ENCODE data around the gene OGG1.

Gene OGG1

DNA sequence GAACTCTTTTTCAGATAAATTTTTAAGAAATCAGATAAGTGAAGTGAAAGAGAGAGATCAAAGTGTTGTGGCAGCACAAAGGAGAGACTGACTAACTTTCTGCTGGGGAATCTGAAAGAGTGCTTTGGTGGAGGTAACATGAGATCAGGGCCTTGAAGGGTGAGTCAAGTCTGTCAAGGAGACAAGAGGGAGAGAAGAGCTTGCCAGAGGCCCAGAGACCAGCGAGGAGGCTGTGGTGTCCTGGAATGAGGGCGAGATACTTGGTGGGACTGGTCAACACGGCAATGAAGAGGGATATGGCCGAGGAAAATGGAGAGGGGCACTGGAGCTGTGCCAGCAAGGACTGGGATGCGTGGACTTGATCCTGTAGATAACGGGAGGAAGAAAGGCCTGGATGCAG is 38.0 kb downstream of the OGG1 start:
- DNase-seq, result no peak

DNA sequence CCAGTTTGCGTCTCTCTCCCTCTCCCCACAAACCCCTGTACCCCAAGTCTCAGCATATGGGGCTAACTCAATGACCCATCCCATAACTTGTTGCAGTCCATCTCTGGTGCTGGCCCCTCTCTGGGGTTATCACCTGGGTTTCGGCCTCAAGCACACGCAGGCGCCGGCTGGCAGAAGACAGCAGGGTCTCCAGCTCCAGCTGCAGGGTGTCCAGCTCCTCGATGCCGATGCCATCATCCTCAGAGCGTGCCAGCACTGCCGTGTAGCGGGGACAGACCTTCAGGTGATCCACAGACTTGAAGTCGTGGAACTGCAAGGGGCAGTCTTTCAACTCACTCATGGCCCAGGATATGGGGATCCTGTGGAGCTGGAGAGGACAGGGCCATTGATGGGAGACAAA is 41.4 kb downstream of the OGG1 start:
- DNase-seq, result no peak

DNA sequence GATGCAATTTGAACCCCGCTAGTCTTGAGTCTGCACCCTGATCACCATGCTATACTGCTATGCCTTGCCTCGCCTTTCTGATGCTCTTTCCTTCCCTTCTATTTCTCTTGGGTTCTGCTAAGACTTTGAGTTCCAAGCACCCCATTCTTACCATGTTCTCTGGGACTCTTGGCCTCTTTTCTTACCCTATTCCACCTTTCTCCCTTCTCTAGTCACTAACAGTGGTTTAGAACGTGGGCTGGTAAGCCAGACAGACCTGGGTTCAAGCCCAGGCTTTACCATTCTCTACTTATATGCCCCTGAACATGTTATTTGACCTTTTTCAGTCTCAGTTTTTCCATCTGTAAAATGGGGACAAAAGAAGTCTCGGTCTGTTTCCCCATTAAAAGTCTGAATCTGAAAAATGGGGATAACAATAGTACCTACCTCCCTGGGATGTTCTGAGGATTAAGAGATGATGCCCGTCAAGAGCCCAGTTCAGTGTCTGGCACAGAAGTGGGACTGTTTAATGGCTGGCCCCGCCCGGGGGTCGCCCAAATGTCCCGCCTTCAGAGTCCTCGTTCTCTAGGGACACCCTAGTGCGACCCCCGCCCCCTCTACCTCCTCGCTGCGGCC is 42.1 kb downstream of the OGG1 start:
- no peak for DNase-seq

DNA sequence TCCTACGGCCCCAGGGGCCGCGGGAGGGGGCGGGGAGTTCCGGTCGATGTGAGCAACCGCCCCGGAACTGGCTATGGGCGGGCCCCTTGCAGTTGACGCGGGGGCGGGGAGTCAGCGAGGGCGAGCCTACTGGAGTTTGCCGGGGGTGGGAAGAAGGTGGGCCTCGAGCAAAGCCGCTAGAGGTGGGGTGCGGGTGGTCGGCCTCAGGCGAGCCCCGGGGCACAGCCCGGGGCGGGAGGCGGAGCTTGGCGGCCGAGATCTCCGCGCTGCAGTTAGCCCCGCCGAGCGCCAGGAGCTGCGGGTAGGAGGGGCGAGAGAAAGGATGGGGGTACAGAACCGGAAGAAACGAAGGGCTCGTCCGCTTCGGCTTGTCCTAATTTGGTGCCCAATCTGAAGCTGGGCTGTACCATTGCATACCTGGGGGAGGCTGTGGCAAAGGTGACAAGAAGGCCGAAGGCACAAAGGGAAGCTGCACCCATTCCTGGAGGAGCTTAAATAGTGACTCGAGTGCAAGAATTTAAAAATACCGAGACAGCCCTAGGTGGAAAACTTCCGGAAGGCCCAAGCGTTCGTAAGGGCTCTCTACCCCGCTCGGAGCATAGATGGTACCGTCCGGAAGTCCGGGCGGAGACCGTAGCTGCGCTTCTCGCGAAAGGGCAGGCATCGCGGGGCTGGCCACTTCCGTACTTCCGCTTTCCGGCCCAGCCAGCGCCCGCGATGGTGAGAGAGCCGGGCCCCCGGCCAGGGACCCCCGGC is 42.8 kb downstream of the OGG1 start, which contains the start of the genes ARPC4 and TADA3:
ARPC4 (plus strand) TSS at position 678 of the 756 bp plus-strand sequence; CDS start at position 718, 40 bp downstream.
TADA3 (minus strand) TSS at position 69 of the 756 bp plus-strand sequence. CDS start 1,007 bp downstream, outside the sequence.
- DNase-seq, result peak; percentile 99

DNA sequence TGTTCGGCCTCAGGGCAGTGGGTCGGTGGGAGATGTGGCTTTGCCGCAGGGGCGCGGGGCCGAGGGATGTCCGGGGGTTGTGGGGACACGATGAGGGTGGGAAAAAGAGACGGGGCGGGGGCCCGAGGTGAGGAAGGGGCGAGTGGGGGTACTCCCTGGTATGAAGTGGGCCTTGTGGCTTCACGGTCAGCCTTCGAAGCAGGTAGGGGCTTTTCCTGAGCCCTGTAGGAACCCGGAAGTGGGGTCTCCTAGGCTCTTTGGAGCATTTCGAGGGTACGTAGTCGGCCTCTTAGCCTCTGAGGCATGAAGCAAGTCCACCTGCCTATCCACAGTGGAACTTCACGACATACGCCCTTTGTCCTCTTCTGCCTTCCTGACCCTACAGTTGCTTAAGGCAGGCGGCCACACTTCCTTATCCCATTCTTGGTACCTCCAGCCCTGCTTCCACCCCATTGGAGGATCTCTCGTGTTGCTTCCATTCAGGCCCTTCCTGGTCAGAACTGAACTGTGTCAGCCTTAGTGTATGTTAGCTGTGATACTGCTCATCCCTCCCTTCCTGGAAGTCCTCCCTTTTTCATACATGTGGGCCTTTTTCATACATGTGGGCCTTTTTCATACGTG is 43.5 kb downstream of the OGG1 start:
- DNase-seq, result no peak

DNA sequence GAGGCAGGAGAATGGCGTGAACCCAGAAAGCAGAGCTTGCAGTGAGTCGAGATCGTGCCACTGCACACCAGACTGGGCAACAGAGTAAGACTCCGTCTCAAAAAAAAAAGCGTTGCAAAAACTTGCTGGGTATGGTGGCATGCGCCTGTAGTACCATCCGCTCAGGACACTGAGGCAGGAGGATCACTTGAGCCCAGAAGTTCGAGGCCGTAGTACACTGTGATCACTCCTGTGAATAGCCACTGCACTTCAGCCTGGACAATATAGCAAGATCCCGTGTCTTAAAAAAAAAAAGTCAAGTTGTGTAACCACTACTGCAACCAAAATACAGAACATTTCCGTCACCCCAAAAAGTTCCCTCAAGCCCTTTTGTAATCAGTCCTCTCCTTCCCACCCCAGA is 44.6 kb downstream of the OGG1 start:
- DNase-seq, result no peak

- DNase-seq, result no peak
Measured at GRCh38 chr3:9795207-9795606, 45.5 kb downstream of the OGG1 start.

DNA sequence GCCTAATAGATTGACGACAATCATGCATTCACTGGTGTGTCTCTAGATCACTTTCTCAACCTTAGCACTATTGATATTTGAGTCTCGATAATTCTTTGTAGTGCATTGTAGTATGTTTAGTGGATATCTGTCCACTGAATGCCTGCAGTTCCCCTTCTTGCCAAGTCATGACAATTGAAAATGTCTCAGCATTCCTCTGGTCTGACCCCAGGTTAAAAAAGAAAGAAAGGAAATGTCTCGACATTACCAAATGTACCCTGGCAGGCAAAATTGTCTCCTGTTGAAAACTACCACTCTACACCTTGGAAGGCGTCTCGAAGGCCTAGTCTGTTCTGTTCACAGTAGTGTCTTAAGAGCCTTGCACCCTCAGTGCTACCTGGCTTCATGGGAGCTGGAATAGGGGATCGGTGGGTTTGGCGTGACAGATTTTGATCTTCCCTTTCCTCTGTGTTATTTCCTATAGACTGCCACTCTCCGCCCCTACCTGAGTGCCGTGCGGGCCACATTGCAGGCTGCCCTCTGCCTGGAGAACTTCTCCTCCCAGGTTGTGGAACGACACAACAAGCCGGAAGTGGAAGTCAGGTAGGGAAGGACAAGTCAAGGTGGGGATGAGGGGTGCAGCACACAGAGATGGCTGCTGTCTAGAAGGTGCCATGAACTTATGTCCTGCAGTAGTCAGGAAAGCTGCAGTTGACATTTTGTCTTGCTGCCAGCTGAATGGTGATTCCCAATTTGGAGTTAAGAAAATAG is 47.6 kb downstream of the OGG1 start:
- DNase-seq, result no peak

DNA sequence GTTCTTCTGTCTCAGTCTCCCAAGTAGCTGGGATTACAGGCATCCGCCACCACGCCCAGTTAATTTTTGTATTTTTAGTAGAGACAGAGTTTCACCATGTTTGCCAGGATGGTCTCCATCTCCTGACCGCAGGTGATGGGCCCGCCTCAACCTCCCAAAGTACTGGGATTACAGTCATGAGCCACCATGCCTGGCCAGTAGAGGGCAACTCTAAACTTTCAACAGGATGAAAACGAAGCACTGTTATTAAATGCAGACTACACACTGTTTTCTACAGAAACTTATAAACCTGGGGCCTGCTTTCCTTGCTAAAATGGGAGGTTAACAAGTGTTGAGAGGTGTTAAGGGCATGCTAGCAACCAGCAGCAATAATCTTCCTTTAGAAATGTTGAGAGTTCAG is 50.8 kb downstream of the OGG1 start:
- DNase-seq, result no peak

GRCh38 chr3:9803494-9803893 is 53.7 kb downstream of the OGG1 start:
- DNase-seq, result no peak

DNA sequence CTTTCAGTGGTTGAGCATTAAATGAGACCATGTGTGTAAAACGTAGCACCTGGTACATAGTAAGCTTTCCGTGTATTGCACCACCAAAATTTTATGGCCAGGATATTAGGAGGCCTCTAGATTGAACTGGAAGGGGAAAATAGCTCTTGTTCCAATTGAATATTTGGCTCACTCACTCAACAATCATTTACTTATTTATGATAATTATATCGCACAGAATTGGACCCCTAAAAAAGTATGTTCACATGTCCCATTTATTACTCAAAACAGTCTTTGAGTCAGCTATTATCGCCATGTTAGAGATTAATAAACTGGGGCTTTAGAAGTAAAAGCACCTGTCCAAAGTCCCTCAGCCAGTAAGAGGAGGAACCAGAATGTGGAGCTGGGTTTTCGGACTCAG is 55.2 kb downstream of the OGG1 start:
- DNase-seq, result no peak

GRCh38 chr3:9806137-9806536 is 56.4 kb downstream of the OGG1 start:
- no peak for DNase-seq

All from retina (tissue), 1 donor.